ENCODE measurements around the gene HSH2D.

- no peak for TF ChIP-seq TCF12 (IDR thresholded peaks at IDR 0.05)
- TF ChIP-seq JUND (IDR thresholded peaks at IDR 0.05): no peak
- TF ChIP-seq EP300 (IDR thresholded peaks at IDR 0.05; ENCODE audit: borderline replicate concordance in 1 of 2, low read depth in 1 of 2, low read length in 1 of 2): no peak
- no peak for TF ChIP-seq YY1 (IDR thresholded peaks at IDR 0.05; ENCODE audit: low read depth)
- no peak for TF ChIP-seq RCOR1 (IDR thresholded peaks at IDR 0.05; ENCODE audit: low read length)
- no peak for TF ChIP-seq RXRA (IDR thresholded peaks at IDR 0.05; ENCODE audit: borderline replicate concordance, low read depth)
- no peak for TF ChIP-seq ELF1 (IDR thresholded peaks at IDR 0.05)
- no peak for TF ChIP-seq CTCF (IDR thresholded peaks at IDR 0.05)
- TF ChIP-seq REST (IDR thresholded peaks at IDR 0.05; ENCODE audit: low read depth, low read length): no peak
- no peak for TF ChIP-seq USF1 (IDR thresholded peaks at IDR 0.05; ENCODE audit: borderline replicate concordance, low read depth)
- TF ChIP-seq GABPA (IDR thresholded peaks at IDR 0.05; ENCODE audit: low read depth): no peak
- TF ChIP-seq GATA2 (CRISPR knock-in tag; IDR thresholded peaks at IDR 0.05): no peak
- no peak for TF ChIP-seq FOXM1 (IDR thresholded peaks at IDR 0.05; ENCODE audit: low read depth)
These were observed 48.4 kb upstream of the HSH2D start for GRCh38 chr19:16095071-16095571.

All from SK-N-SH (cell line).